Pulmonary artery endothelial cell (primary cell): ENCODE data around the gene CDK5RAP2. TPM values are rescaled to one million over a fixed set of nuclear protein-coding genes. Genes with fewer than 3 reads are reported as not detected.

ENCODE experiments used
- DNase-seq: peaks from one replicate; pipeline ENCODE4 v3.0.0-alpha.2; 2011; ENCODE audit warnings: low read depth, low spot score
- total RNA-seq: library from RNA; depleted of rRNA; stranded (reverse); fragments of >200 nt; gene quantifications from 2 replicates; pipeline ENCODE4 v1.2.3, GENCODE V29; 2014

CDK5RAP2 gene
- total RNA-seq, 1 donor from 2014 or later = 26.5 TPM

GRCh38 chr9:120438836-120439546, 141.0 kb downstream of the CDK5RAP2 start:
- DNase-seq = no peak

GRCh38 chr9:120438111-120438510, 141.9 kb downstream of the CDK5RAP2 start:
- peak; percentile 20 for DNase-seq

GRCh38 chr9:120436983-120437475, 142.9 kb downstream of the CDK5RAP2 start:
- DNase-seq = no peak

- no peak for DNase-seq
Measured at GRCh38 chr9:120436446-120436845, 143.5 kb downstream of the CDK5RAP2 start.

GRCh38 chr9:120435091-120435490, 144.9 kb downstream of the CDK5RAP2 start:
- DNase-seq = no peak

GRCh38 chr9:120434532-120434931, 145.4 kb downstream of the CDK5RAP2 start:
- DNase-seq = no peak

- DNase-seq = no peak
Measured at GRCh38 chr9:120433701-120434100, 146.3 kb downstream of the CDK5RAP2 start.

GRCh38 chr9:120432600-120432999, 147.4 kb downstream of the CDK5RAP2 start:
- no peak for DNase-seq

GRCh38 chr9:120431268-120431667, 148.7 kb downstream of the CDK5RAP2 start:
- DNase-seq = no peak

GRCh38 chr9:120424248-120424647, 155.7 kb downstream of the CDK5RAP2 start:
- DNase-seq = no peak

- DNase-seq = no peak
Measured at GRCh38 chr9:120423812-120424211, 156.2 kb downstream of the CDK5RAP2 start.

GRCh38 chr9:120421977-120422376, 158.0 kb downstream of the CDK5RAP2 start:
- DNase-seq = no peak

- DNase-seq = no peak
Measured at GRCh38 chr9:120418315-120418714, 161.7 kb downstream of the CDK5RAP2 start.

- DNase-seq = no peak
Measured at GRCh38 chr9:120416781-120417427, 163.1 kb downstream of the CDK5RAP2 start.

GRCh38 chr9:120413121-120414048, 166.6 kb downstream of the CDK5RAP2 start:
- no peak for DNase-seq

GRCh38 chr9:120412425-120412951, 167.5 kb downstream of the CDK5RAP2 start:
- no peak for DNase-seq

GRCh38 chr9:120411862-120412424, 168.0 kb downstream of the CDK5RAP2 start:
- no peak for DNase-seq

- no peak for DNase-seq
Measured at GRCh38 chr9:120410925-120411501, 169.0 kb downstream of the CDK5RAP2 start.

GRCh38 chr9:120408680-120409258, 171.2 kb downstream of the CDK5RAP2 start:
- no peak for DNase-seq

- no peak for DNase-seq
Measured at GRCh38 chr9:120405860-120406259, 174.1 kb downstream of the CDK5RAP2 start.
